HG03457 (cell line): ENCODE data around the gene ACOT12.

Source experiments
- ATAC-seq: cut with Tn5 transposase; IDR thresholded peaks from one replicate; pipeline ENCODE4 v1.9.1; 2021; ENCODE audit warnings: moderate number of reproducible peaks; ENCODE audit not compliant: unreplicated experiment

Gene ACOT12

GRCh38 chr5:81401266-81401665 lies 7.3 kb upstream of the ACOT12 start:
- no peak for ATAC-seq

- ATAC-seq, result no peak
These were observed 6.4 kb upstream of the ACOT12 start for GRCh38 chr5:81400375-81400774.

DNA sequence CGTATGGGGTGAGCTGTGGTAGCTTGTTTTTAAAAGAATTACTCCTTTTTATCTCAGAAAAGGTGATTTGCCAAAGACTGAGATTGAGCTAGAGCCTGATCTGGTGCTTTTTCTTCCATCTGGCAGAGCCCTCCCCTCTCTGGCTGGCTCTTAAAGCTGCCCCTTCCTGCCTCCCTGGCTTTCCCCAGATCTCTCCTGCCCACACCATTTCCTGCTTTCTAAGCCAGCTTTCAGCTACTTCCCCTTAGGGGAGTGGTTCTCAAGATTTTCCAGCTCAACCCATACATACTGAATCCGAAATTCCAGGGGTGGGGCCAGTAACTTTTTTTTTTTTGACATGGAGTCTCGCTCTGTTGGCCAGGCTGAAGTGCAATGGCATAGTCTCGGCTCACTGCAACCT lies 4.8 kb upstream of the ACOT12 start:
- no peak for ATAC-seq

DNA sequence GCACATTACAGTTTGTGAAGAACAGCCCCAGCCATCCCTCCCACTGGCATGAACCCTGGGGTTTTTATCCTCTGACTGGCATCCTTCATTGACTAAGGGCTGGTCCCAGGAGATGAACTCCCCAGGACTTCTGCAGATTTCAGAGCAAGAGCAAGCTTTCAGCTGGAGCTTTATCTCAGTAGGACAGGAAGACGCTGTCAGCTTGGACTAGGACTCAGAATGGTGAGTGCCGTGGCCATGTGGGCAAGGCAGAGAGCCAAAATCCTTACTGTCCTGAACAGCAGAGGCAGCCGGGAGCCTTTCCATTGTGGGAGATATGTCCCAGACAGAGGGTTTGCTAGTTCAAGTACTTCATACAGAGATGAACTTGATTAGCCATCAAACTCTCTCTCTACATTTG lies 3.2 kb upstream of the ACOT12 start:
- no peak for ATAC-seq

GRCh38 chr5:81395262-81395661 lies 1.3 kb upstream of the ACOT12 start:
- no peak for ATAC-seq

GRCh38 chr5:81393430-81393782 lies 528 bp downstream of the ACOT12 start:
- ATAC-seq, result no peak

DNA sequence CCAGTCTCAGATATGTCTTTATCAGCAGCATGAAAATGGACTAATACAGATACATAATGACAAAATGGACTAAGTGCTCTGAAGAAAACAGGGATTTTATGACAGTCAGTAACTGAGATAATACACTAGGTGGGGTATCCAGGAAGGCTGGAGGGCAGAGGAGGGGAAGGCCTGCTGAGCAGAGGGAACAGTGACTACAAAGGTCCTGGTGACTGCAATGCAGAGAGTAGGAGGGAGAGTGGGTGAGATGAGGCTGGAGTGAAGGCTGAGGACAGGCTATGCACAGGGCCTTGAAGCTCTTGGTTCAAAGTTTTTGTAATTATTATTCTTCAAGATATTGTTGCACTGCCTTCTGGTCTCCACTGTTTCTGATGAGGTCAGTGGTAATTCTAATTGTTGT lies 4.9 kb downstream of the ACOT12 start:
- ATAC-seq, result no peak

- ATAC-seq, result no peak
These were observed 5.8 kb downstream of the ACOT12 start for GRCh38 chr5:81388169-81388568.

- ATAC-seq, result no peak
These were observed 10.1 kb downstream of the ACOT12 start for GRCh38 chr5:81383867-81384266.

DNA sequence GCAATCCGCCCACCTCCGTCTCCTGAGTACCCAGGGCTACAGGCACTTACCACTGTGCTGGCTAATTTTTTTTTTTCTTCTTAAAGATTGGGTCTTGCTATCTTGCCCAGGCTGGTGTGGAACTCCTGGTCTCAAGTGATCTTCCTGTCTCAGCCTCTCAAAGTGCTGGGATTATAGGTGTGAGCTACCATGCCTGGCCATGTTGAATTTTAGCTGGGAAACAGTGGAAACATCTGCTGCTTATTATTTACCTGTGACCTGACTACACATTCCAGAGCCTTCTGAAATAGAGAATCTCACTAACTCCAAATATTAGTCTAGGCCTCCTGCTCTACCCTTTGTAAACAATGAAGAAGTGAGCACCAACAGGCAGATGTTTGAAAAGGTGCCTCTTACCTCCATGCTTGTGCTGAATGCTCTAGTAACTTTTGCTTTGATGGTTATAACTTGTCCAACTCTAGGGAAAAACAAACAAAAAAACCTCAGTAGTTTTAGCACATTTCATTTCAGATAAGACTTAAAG lies 22.5 kb downstream of the ACOT12 start:
- ATAC-seq, result no peak

GRCh38 chr5:81370912-81371311 lies 23.0 kb downstream of the ACOT12 start:
- no peak for ATAC-seq

GRCh38 chr5:81365541-81365940 lies 28.4 kb downstream of the ACOT12 start:
- no peak for ATAC-seq

DNA sequence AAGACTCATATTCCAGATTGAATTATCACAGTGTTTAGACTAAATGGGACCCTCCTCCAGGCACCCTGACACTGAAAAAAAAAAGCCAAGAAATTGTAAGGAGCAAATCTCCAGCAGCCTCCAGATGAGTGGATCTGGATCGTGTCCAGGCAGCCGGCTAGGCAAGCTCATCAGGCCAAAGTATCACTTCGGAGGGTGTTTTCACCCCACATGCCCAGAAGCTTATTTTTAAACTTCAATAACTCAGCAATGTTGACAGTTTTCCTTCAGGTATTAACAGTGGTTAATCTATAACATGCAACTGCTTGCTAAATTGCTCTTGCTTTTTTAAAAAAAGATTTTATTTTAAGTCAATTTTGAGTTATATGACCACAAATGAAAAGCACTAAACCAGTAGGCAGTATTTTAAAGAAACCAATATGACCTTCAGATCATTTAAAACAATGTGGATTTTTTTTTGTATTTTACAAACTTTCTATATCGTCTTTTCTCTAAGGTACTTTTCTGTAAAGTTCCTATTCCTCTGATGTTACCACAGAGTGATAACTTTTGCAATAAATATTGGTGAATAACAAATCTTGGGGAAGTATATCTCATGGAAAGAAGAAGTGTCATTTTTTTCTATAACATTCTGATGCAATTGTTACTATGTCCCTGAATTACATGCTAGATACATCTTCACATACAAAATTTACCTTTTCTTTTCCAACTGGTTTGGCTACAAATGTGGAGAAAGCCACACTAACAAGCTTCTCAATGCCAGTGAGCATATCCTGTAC lies 30.7 kb downstream of the ACOT12 start:
- ATAC-seq, result no peak

DNA sequence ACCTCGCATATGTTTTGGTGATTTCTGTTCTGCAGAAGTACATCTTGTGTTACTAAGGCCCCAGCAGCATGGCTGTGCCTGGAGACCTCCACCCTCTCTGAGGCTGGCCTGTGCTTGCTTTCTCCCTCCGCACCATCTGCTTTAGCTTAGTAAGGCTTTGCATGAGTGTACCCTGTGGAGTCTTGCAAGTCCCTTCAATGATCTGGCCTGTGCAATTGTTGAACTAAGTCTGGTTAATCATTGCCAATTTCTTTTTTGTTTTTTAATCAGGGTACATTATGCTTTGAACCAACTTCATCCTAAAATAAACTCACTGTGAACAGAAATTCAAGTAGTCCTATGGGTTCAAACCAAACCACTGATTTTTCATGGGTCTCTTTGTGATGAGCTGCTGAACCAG lies 32.3 kb downstream of the ACOT12 start:
- ATAC-seq, result no peak

- ATAC-seq, result no peak
These were observed 33.3 kb downstream of the ACOT12 start for GRCh38 chr5:81360640-81361039.

DNA sequence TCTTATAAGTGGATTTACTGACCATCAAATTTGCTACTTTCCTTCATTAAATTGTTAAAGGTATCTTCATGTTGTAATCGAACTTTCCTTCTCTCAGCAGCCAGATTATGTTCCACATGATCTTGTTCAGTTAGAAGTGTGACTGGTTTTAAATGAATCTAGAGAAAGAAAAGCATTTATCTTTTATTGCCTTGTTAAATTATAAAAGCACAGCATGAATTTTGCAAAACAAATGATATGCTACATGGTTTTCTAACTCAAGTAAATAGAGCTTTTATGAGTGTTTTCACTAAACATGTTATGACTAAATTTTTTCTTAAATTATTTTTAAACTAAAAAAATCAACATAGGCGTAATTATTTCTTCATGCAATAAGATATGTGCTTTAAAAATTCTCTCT lies 34.1 kb downstream of the ACOT12 start:
- ATAC-seq, result no peak

DNA sequence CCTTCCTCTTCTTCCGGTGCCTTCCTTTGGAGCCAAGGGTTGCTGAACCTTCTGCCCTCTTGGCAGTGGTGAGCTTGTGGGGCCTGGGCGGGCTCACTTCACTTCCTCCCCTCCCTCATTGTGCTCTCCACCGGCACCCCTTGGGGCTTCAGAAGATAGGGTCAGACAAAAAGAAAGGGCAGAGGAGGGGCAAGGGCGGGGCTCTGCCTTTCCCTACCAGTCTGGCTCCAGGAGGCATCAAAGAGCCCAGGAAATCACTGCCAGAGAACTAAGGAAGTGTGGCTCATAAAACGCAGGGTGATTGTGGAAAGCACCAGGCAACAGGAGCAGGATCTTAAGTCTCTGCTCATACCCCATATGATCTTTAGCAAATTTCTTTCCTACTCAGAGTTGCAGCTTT lies 34.8 kb downstream of the ACOT12 start:
- ATAC-seq, result no peak

- ATAC-seq, result no peak
These were observed 38.4 kb downstream of the ACOT12 start for GRCh38 chr5:81355291-81356251.

GRCh38 chr5:81354093-81354492 lies 39.8 kb downstream of the ACOT12 start:
- ATAC-seq, result no peak

DNA sequence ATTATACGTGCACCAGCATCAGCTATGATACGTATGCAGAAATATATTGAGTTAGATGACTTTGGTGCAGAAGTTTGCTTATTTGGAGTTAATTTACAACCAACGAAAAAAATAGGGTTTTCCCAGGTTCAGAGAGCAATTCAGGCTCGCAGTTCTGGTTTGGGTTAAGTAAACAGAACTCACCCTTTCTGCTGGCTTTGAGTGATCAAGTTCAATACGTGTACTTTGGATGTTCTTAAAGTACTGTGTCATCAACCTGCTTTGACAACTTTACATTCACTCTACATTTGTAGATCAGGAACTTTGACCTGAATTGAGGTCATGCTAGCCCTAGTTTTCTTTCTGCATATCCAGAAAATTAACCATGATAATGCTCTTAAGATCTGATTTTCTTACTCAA lies 40.7 kb downstream of the ACOT12 start:
- no peak for ATAC-seq

DNA sequence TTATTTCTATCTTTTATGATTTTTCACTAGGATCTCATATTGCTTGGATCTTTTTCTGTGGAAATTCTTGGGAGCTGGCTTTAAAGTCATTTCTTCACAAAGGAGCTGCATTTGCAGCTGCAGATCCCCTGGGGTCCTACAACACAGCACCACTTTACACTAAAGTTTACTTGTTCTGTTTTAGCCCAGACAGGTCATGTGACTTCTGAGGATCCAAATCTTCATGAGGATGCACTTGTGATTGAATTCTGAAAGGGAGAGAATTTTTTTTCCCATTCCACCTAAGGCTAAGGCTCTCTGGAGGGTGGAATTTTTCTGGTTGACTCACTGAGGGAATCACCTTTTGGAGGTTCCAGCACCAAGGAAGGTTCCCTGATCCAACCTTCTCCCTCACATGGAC lies 43.4 kb downstream of the ACOT12 start:
- no peak for ATAC-seq

GRCh38 chr5:81349161-81349560 lies 44.8 kb downstream of the ACOT12 start:
- no peak for ATAC-seq
